CD8-positive, alpha-beta memory T cell (primary cell): ENCODE data around the gene NTRK2. TPM values are rescaled to one million over a fixed set of nuclear protein-coding genes. Genes with fewer than 3 reads are reported as not detected.

Experiments
- CTCF ChIA-PET: fragments of 350-600 bp; sonication (Branson Sonifier 250); formaldehyde crosslinking; loops from one replicate; lab custom pipeline; 2021; ENCODE audit warnings: antibody characterized with exemption; lab: Charles Lee
- POLR2A ChIA-PET: fragments of 350-600 bp; sonication (Branson Sonifier 250); formaldehyde crosslinking; loops from one replicate; lab custom pipeline; 2021; ENCODE audit warnings: antibody characterized with exemption; lab: Charles Lee
- DNase-seq, 5 donors: peaks; one replicate each; pipeline versions ENCODE4 v3.0.0 to v3.0.0-alpha.2; 2020 to 2022; ENCODE audit warnings: mixed read lengths in 1 of 5
- H3K27ac ChIP-seq: one replicate; pipeline ENCODE4 v1.7.0; 2013; ENCODE audit warnings: low read depth, mild to moderate bottlenecking, low read length, moderate library complexity
- H3K27me3 ChIP-seq: 2 replicates; pipeline ENCODE4 v1.7.0; 2013; ENCODE audit warnings: low read length, mild to moderate bottlenecking; ENCODE audit not compliant: insufficient read depth, poor library complexity, severe bottlenecking
- H3K36me3 ChIP-seq: 2 replicates; pipeline ENCODE4 v1.7.0; 2013; ENCODE audit warnings: mild to moderate bottlenecking, low read length, moderate library complexity; ENCODE audit not compliant: insufficient read depth
- H3K4me1 ChIP-seq: 2 replicates; pipeline ENCODE4 v1.7.0; 2013; ENCODE audit warnings: mild to moderate bottlenecking, low read length, moderate library complexity; ENCODE audit not compliant: insufficient read depth
- H3K4me3 ChIP-seq: 2 replicates; pipeline ENCODE4 v1.7.0; 2013; ENCODE audit warnings: mild to moderate bottlenecking, low read length
- H3K9me3 ChIP-seq: 2 replicates; pipeline ENCODE4 v1.7.0; 2013; ENCODE audit warnings: mild to moderate bottlenecking, low read length
- H3K27ac Mint-ChIP-seq, 8 donors: one replicate each; pipeline ENCODE4 v1.8.0; 2020 to 2021; ENCODE audit warnings: mixed read lengths in 8 of 8, mild to moderate bottlenecking in 6 of 8, inconsistent platforms in 3 of 8, moderate library complexity in 3 of 8
- H3K27me3 Mint-ChIP-seq, 2 donors: one replicate each; pipeline ENCODE4 v1.8.0; 2020 to 2021; ENCODE audit warnings: mixed read lengths in 2 of 2, mild to moderate bottlenecking in 1 of 2, moderate library complexity in 1 of 2
- H3K36me3 Mint-ChIP-seq, 3 donors: one replicate each; pipeline ENCODE4 v1.8.0; 2020 to 2021; ENCODE audit warnings: mixed read lengths in 3 of 3, inconsistent platforms in 1 of 3, mild to moderate bottlenecking in 1 of 3
- H3K4me1 Mint-ChIP-seq, 3 donors: one replicate each; pipeline ENCODE4 v1.8.0; 2020 to 2021; ENCODE audit warnings: mixed read lengths in 3 of 3, inconsistent platforms in 1 of 3, mild to moderate bottlenecking in 1 of 3
- H3K4me3 Mint-ChIP-seq, 7 donors: one replicate each; pipeline ENCODE4 v1.8.0; 2020 to 2021; ENCODE audit warnings: mixed read lengths in 7 of 7, mild to moderate bottlenecking in 6 of 7, moderate library complexity in 4 of 7, inconsistent platforms in 2 of 7
- H3K9me3 Mint-ChIP-seq, 5 donors: one replicate each; pipeline ENCODE4 v1.8.0; 2020 to 2022; ENCODE audit warnings: mixed read lengths in 5 of 5, mild to moderate bottlenecking in 3 of 5, moderate library complexity in 2 of 5, inconsistent platforms in 1 of 5
- polyA plus RNA-seq: library from polyadenylated mRNA; unstranded; fragments of 300-500 nt; fragmentation: Illumina TruSeq; gene quantifications from one replicate; pipeline ENCODE4 v1.2.3, GENCODE V29; 2021
- total RNA-seq, 2 experiments: library from RNA; stranded (reverse); gene quantifications; one replicate each; pipeline ENCODE4 v1.2.3, GENCODE V29; 2021

Gene NTRK2
- total and polyA plus RNA-seq, 3 experiments from 2014 or later = 0.26 to 0.38 TPM; not detected in 1

DNA sequence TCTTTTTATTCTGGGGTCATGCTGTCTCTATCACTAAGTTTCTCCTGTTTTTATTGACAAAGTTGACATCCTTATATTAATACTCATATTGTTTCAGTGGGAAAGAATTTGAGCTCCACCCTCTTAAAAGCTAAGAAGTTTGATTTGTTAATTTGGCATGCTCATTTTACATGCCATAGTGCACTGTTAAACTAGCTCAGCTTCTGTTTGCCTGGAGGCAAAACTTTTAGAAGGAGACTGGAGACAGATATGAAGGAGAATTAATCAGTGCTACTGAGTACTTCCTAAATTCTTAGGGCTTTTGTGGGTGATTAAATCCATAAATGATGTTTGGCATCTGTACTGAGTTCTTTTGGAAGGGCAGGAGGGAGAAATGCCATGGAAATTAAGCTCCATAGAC lies 138.9 kb downstream of the NTRK2 start:
- Histone ChIP-seq H3K4me3 (no peak overlapping the region), H3K4me1 (no peaks in the 10 kb centered on the region), H3K27ac (no peak overlapping the region), H3K36me3 (no peaks in the 10 kb centered on the region), H3K27me3 (no peaks in the 10 kb centered on the region), H3K9me3 (no peaks in the 10 kb centered on the region)
- no peak for DNase-seq
- H3K36me3 Mint-ChIP-seq = no peaks in the 10 kb centered on the region
- H3K27me3 Mint-ChIP-seq = peaks cover 2 to 4% of the 10 kb centered on the region in 2 donors
- no peak overlapping the region for H3K27ac Mint-ChIP-seq
- no peak overlapping the region for H3K4me3 Mint-ChIP-seq
- ChIA-PET CTCF (no interaction called here), POLR2A (no interaction called here)
- peaks cover 0 to 3% (median 0%) of the 10 kb centered on the region in 3 donors for H3K4me1 Mint-ChIP-seq
- H3K9me3 Mint-ChIP-seq = no peaks in the 10 kb centered on the region

DNA sequence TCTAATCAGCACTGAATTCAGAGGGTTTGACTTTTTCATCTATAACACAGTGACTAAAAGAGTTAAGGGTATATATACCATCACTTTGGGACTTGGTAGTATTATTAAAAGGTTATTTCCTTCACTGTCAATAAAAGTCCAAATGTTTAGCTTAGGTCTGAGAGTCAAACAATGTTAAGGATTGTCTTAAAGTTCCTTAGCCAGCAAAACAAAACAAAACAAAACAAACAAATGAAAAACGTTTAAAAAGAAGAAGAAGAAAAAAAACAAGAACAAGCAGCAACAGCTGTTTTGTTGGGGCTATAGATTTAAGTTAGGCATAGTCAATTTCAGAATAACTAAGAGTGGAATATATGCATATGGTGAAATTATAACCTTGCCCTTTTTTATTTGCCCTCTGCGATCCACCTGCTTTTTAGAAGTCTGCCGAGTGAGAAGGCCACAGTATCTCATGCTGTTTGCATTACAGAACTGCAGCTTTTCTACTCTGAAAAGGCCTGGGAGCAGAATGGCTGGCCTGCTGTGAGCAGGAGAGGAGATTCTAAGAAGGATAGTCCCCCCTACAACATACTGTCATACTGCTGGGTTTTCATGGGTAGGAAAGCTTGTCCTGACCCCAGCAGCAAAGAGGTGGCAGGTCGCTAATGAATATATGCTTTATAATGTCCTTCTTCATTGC lies 141.7 kb downstream of the NTRK2 start:
- DNase-seq = no peak
- no peak overlapping the region for H3K4me3 ChIP-seq
- H3K4me1 ChIP-seq = no peaks in the 10 kb centered on the region
- Mint-ChIP-seq H3K36me3 (no peaks in the 10 kb centered on the region), H3K27me3 (peaks cover 1 to 4% of the 10 kb centered on the region in 2 donors), H3K27ac (no peak overlapping the region), H3K9me3 (no peaks in the 10 kb centered on the region), H3K4me3 (no peak overlapping the region), H3K4me1 (no peaks in the 10 kb centered on the region)
- no peaks in the 10 kb centered on the region for H3K27me3 ChIP-seq
- no peak overlapping the region for H3K27ac ChIP-seq
- no peaks in the 10 kb centered on the region for H3K36me3 ChIP-seq
- ChIA-PET CTCF (no interaction called here), POLR2A (no interaction called here)
- H3K9me3 ChIP-seq = no peaks in the 10 kb centered on the region

DNA sequence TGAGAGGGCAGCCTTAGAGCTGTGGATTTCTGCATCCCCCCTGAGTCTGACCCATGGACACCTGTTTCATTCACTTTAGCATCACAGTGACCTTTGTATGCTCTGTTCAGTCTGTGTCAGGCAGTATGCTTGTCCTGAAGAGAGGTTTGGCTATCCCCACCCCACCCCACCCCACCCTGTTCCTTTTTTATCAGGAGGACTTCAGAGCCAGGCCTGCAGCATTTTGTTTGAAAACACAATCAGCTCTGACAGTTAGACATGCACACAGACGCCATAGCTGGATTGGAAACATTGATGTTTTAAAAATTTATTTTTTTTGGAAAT lies 142.2 kb downstream of the NTRK2 start:
- Mint-ChIP-seq H3K27me3 (peaks cover 1 to 4% of the 10 kb centered on the region in 2 donors), H3K4me3 (no peak overlapping the region), H3K9me3 (no peaks in the 10 kb centered on the region), H3K36me3 (no peaks in the 10 kb centered on the region), H3K27ac (no peak overlapping the region), H3K4me1 (no peaks in the 10 kb centered on the region)
- POLR2A ChIA-PET = no interaction called here
- Histone ChIP-seq H3K27me3 (no peaks in the 10 kb centered on the region), H3K27ac (no peak overlapping the region), H3K36me3 (no peaks in the 10 kb centered on the region), H3K4me1 (no peaks in the 10 kb centered on the region), H3K4me3 (no peak overlapping the region), H3K9me3 (no peaks in the 10 kb centered on the region)
- CTCF ChIA-PET = no interaction called here
- no peak for DNase-seq

DNA sequence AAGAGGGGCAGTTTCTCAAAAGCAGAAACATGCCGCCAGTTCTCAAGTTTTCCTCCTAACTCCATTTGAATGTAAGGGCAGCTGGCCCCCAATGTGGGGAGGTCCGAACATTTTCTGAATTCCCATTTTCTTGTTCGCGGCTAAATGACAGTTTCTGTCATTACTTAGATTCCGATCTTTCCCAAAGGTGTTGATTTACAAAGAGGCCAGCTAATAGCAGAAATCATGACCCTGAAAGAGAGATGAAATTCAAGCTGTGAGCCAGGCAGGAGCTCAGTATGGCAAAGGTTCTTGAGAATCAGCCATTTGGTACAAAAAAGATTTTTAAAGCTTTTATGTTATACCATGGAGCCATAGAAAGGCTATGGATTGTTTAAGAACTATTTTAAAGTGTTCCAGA lies 142.8 kb downstream of the NTRK2 start:
- ChIA-PET CTCF (no interaction called here), POLR2A (no interaction called here)
- Mint-ChIP-seq H3K4me1 (no peaks in the 10 kb centered on the region), H3K9me3 (no peaks in the 10 kb centered on the region), H3K27ac (no peak overlapping the region), H3K36me3 (no peaks in the 10 kb centered on the region), H3K27me3 (peaks cover 1 to 4% of the 10 kb centered on the region in 2 donors), H3K4me3 (no peak overlapping the region)
- DNase-seq = no peak
- H3K4me3 ChIP-seq = no peak overlapping the region
- H3K9me3 ChIP-seq = no peaks in the 10 kb centered on the region
- no peaks in the 10 kb centered on the region for H3K27me3 ChIP-seq
- no peaks in the 10 kb centered on the region for H3K36me3 ChIP-seq
- no peaks in the 10 kb centered on the region for H3K4me1 ChIP-seq
- no peak overlapping the region for H3K27ac ChIP-seq

DNA sequence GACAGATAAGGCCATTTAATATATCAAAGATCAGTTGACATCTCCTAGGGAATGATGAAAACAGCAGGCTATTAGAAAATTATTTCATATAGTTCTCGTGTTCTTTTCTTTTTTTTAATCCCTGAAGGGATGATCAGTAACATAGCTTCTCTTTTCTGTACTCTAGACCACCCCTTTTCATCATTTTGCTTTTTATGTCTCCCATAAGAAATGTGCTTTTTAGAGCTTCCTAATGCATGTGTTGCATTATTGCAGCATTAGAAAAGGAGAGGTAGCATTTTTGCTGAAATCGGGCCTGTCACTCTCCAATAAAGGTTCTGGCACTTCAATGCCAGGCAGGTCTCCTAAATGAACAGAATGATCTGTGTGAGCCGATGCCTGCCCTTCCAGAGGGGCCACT lies 143.3 kb downstream of the NTRK2 start:
- POLR2A ChIA-PET = no interaction called here
- CTCF ChIA-PET = no interaction called here

DNA sequence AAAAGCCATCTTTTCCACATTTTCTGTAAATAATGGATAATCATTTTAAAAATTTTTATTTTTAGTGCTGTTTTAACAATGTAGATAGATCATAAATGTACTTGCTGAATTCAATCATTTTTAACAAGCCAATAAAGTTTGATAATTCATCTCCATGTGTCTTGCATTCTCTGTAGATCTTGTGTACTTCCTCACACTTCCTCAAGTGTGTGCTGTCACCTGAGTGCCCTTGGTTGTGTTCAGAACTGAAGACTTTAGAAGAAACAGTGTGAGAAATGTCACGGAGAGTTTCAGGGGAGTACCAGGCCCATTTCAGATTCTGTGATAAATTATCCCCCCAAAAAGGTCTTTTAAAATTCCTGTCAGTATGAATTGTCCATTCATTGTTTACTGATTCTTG lies 146.0 kb downstream of the NTRK2 start:
- Histone ChIP-seq H3K9me3 (no peaks in the 10 kb centered on the region), H3K27me3 (no peaks in the 10 kb centered on the region), H3K36me3 (no peaks in the 10 kb centered on the region), H3K4me1 (no peaks in the 10 kb centered on the region), H3K4me3 (no peak overlapping the region), H3K27ac (no peak overlapping the region)
- no peaks in the 10 kb centered on the region for H3K36me3 Mint-ChIP-seq
- H3K4me1 Mint-ChIP-seq = no peaks in the 10 kb centered on the region
- no peak overlapping the region for H3K27ac Mint-ChIP-seq
- CTCF ChIA-PET = no interaction called here
- no peak for DNase-seq
- H3K9me3 Mint-ChIP-seq = no peaks in the 10 kb centered on the region
- peaks cover 1 to 4% of the 10 kb centered on the region in 2 donors for H3K27me3 Mint-ChIP-seq
- H3K4me3 Mint-ChIP-seq = no peak overlapping the region
- POLR2A ChIA-PET = no interaction called here

More for the DNA sequence above, 143.3 kb downstream of the NTRK2 start:
- H3K27me3 Mint-ChIP-seq = peaks cover 1 to 4% of the 10 kb centered on the region in 2 donors
- no peak for DNase-seq
- H3K27me3 ChIP-seq = no peaks in the 10 kb centered on the region
- no peaks in the 10 kb centered on the region for H3K9me3 Mint-ChIP-seq
- H3K27ac Mint-ChIP-seq = no peak overlapping the region
- no peaks in the 10 kb centered on the region for H3K4me1 Mint-ChIP-seq
- H3K36me3 Mint-ChIP-seq = no peaks in the 10 kb centered on the region
- no peaks in the 10 kb centered on the region for H3K36me3 ChIP-seq
- no peaks in the 10 kb centered on the region for H3K9me3 ChIP-seq
- H3K4me1 ChIP-seq = no peaks in the 10 kb centered on the region
- no peak overlapping the region for H3K4me3 ChIP-seq
- no peak overlapping the region for H3K27ac ChIP-seq
- H3K4me3 Mint-ChIP-seq = no peak overlapping the region

DNA sequence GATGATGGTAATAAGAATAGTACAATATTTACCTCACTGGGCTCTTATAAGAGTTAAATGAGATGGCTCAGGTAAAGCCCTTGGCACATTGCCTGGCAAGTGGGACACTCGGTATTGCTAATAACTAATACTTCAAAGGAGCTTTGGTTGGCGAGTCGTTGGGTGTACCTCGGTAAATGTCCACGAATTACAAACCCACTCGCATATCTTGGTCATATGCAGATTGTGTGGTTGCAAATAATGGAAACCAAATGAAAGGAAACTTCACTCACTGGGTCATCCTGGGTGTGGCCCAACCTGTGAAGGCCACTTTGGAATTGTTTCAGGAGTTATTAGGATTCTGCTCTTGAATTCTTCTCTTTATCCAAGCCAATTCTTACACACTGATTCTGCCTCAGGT lies 147.5 kb downstream of the NTRK2 start:
- Mint-ChIP-seq H3K27me3 (peaks cover 1 to 4% of the 10 kb centered on the region in 2 donors), H3K9me3 (no peaks in the 10 kb centered on the region)
- no peak for DNase-seq

DNA sequence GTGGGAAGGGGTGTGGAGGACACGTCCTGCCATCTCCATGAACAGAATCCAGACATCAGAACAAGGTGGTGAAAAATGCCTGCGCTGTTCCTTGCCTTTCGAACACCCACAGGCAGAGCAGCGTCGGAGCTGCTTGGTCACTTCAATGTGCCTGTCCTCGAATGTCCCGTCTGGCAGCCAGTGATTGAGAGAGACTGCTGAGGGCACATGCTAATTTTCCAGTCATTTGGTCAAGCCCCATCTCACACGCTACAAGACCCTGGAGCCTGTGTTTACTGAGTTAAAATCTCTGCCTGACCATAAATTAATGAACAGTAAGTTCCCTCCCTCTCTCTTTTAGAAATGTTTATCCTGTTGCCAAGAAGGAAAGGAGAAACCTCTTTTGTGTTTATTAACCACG lies 149.3 kb downstream of the NTRK2 start:
- no peak overlapping the region for H3K4me3 ChIP-seq
- Mint-ChIP-seq H3K27ac (no peak overlapping the region), H3K27me3 (no peaks in the 10 kb centered on the region), H3K4me3 (no peak overlapping the region), H3K9me3 (no peaks in the 10 kb centered on the region), H3K36me3 (no peaks in the 10 kb centered on the region), H3K4me1 (no peaks in the 10 kb centered on the region)
- POLR2A ChIA-PET = no interaction called here
- DNase-seq = no peak
- no peak overlapping the region for H3K27ac ChIP-seq
- no peaks in the 10 kb centered on the region for H3K27me3 ChIP-seq
- H3K9me3 ChIP-seq = no peaks in the 10 kb centered on the region
- H3K36me3 ChIP-seq = no peaks in the 10 kb centered on the region
- H3K4me1 ChIP-seq = no peaks in the 10 kb centered on the region
- CTCF ChIA-PET = no interaction called here

More for the DNA sequence above, 147.5 kb downstream of the NTRK2 start:
- Histone ChIP-seq H3K27ac (no peak overlapping the region), H3K4me1 (no peaks in the 10 kb centered on the region), H3K36me3 (no peaks in the 10 kb centered on the region), H3K27me3 (no peaks in the 10 kb centered on the region), H3K9me3 (no peaks in the 10 kb centered on the region), H3K4me3 (no peak overlapping the region)
- ChIA-PET POLR2A (no interaction called here), CTCF (no interaction called here)
- H3K27ac Mint-ChIP-seq = no peak overlapping the region
- H3K4me1 Mint-ChIP-seq = no peaks in the 10 kb centered on the region
- H3K36me3 Mint-ChIP-seq = no peaks in the 10 kb centered on the region
- H3K4me3 Mint-ChIP-seq = no peak overlapping the region
